B cell (primary cell): ENCODE data around the gene TM7SF3. TPM values are rescaled to one million over a fixed set of nuclear protein-coding genes. Genes with fewer than 3 reads are reported as not detected.

ENCODE experiments used
- ATAC-seq: fragments of 200-7000 bp; cut with Tn5 transposase; one replicate; pipeline ENCODE4 v1.10.0; 2021; ENCODE audit warnings: low read depth, mild to moderate bottlenecking, moderate number of reproducible peaks, moderate library complexity
- CTCF ChIA-PET: fragments of 350-600 bp; sonication (Branson Sonifier 250); formaldehyde crosslinking; loops from one replicate; lab custom pipeline; 2021; ENCODE audit warnings: antibody characterized with exemption, inconsistent platforms; lab: Charles Lee
- POLR2A ChIA-PET: fragments of 350-600 bp; sonication (Branson Sonifier 250); formaldehyde crosslinking; loops from one replicate; lab custom pipeline; 2021; ENCODE audit warnings: antibody characterized with exemption; lab: Charles Lee
- DNase-seq: peaks from one replicate; pipeline ENCODE4 v3.0.0; 2013
- H2AFZ ChIP-seq: 2 replicates; pipeline ENCODE4 v1.6.1; 2012; ENCODE audit warnings: mild to moderate bottlenecking, low read depth, low read length; ENCODE audit not compliant: insufficient read depth, poor library complexity, severe bottlenecking
- H3K27ac ChIP-seq, 2 donors: 1 replicate in 1 of 2; 2 replicates in 1 of 2; pipeline ENCODE4 v1.5.1; 2012 to 2013; ENCODE audit warnings: low read length in 2 of 2, mild to moderate bottlenecking in 2 of 2, moderate library complexity in 1 of 2
- H3K27me3 ChIP-seq, 4 experiments: fragments of 200-600 bp in 1 of 4; sonication (generic) in 1 of 4; replicated peaks in 1 of 4; 1 replicate in 2 of 4; 2 replicates in 2 of 4; pipeline versions ENCODE4 v1.6.1 to v1.7.0; 2013 to 2016; ENCODE audit warnings: low read length in 3 of 4, mild to moderate bottlenecking in 2 of 4, mixed read lengths in 1 of 4, moderate library complexity in 1 of 4; ENCODE audit not compliant: insufficient read depth in 4 of 4, control insufficient read depth in 3 of 4; ENCODE audit errors: control extremely low read depth in 1 of 4
- H3K36me3 ChIP-seq, 2 experiments: replicated peaks in 1 of 2; 1 replicate in 1 of 2; 2 replicates in 1 of 2; pipeline versions ENCODE4 v1.6.1 to v1.7.1; 2013; ENCODE audit warnings: low read length in 1 of 2; ENCODE audit not compliant: insufficient read depth in 2 of 2, control insufficient read depth in 1 of 2; ENCODE audit errors: control extremely low read depth in 1 of 2, extremely low read depth in 1 of 2
- H3K4me1 ChIP-seq, 2 donors: fragments of 200-600 bp in 1 of 2; sonication (generic) in 1 of 2; 1 replicate in 1 of 2; 2 replicates in 1 of 2; pipeline versions ENCODE4 v1.5.1 to v1.6.1; 2013 to 2017; ENCODE audit warnings: low read length in 2 of 2; ENCODE audit not compliant: control insufficient read depth in 2 of 2, insufficient read depth in 2 of 2
- H3K4me2 ChIP-seq: replicated peaks from 2 replicates; pipeline ENCODE3; 2012; ENCODE audit warnings: mild to moderate bottlenecking, low read depth, low read length; ENCODE audit not compliant: poor library complexity, severe bottlenecking
- H3K4me3 ChIP-seq, 5 experiments: fragments of 200-600 bp in 1 of 5; sonication (generic) in 1 of 5; 1 replicate in 3 of 5; 2 replicates in 2 of 5; pipeline versions ENCODE4 v1.5.1 to v1.7.0; 2011 to 2016; ENCODE audit warnings: low read length in 4 of 5, mild to moderate bottlenecking in 4 of 5, low read depth in 2 of 5, control low read depth in 1 of 5, moderate library complexity in 1 of 5; ENCODE audit not compliant: insufficient read depth in 1 of 5; ENCODE audit errors: control extremely low read depth in 1 of 5, extremely low read depth in 1 of 5
- H3K79me2 ChIP-seq: fragments of 200-600 bp; sonication (generic); one replicate; pipeline ENCODE4 v1.6.0; 2016; ENCODE audit warnings: low read length; ENCODE audit not compliant: control insufficient read depth, insufficient read depth
- H3K9ac ChIP-seq: fragments of 200-600 bp; sonication (generic); 2 replicates; pipeline ENCODE4 v1.6.1; 2017; ENCODE audit warnings: mild to moderate bottlenecking, low read length, moderate library complexity
- H3K9me3 ChIP-seq, 3 donors: one replicate each; pipeline versions ENCODE4 v1.6.1 to v1.7.1; 2013; ENCODE audit warnings: low read length in 2 of 3; ENCODE audit not compliant: control insufficient read depth in 2 of 3, insufficient read depth in 1 of 3; ENCODE audit errors: control extremely low read depth in 1 of 3
- H4K20me1 ChIP-seq: 2 replicates; pipeline ENCODE4 v1.6.0; 2012; ENCODE audit warnings: mild to moderate bottlenecking, low read length; ENCODE audit not compliant: insufficient read depth, control insufficient read depth, poor library complexity, severe bottlenecking
- H3K27ac Mint-ChIP-seq: one replicate; pipeline ENCODE4 v1.8.0; 2021; ENCODE audit warnings: mixed read lengths
- H3K27me3 Mint-ChIP-seq: one replicate; pipeline ENCODE4 v1.8.0; 2021; ENCODE audit warnings: mixed read lengths
- H3K4me1 Mint-ChIP-seq: one replicate; pipeline ENCODE4 v1.8.0; 2021; ENCODE audit warnings: mixed read lengths
- H3K4me3 Mint-ChIP-seq: one replicate; pipeline ENCODE4 v1.8.0; 2021; ENCODE audit warnings: mixed read lengths
- H3K9me3 Mint-ChIP-seq: one replicate; pipeline ENCODE4 v1.8.0; 2022; ENCODE audit warnings: mixed read lengths; ENCODE audit not compliant: insufficient read depth
- CTCF ChIP-seq: fragments of 200-600 bp; IDR thresholded peaks from one replicate; pipeline ENCODE4 v1.8.0; 2022; ENCODE audit warnings: antibody characterized with exemption, mild to moderate bottlenecking
- EZH2 ChIP-seq: IDR thresholded peaks from 2 replicates; pipeline ENCODE4 v1.6.1; 2012; ENCODE audit warnings: borderline replicate concordance, low read depth, mild to moderate bottlenecking, moderate library complexity, low read length; ENCODE audit not compliant: insufficient read depth, poor library complexity, severe bottlenecking
- WGBS: methylation state at CpG from one replicate; pipeline ENCODE4 v1.1.5; 2013; ENCODE audit warnings: missing lambda C conversion rate; ENCODE audit not compliant: insufficient coverage; 5-methylcytosine and 5-hydroxymethylcytosine counted together
- intact Hi-C: fragments of 100-400 bp; cut with micrococcal nuclease; formaldehyde crosslinking; loops from one replicate; pipeline ENCODE4 v1.10.0; 2022
- polyA plus RNA-seq: library from polyadenylated mRNA; depleted of rRNA; stranded (reverse); fragments of >200 nt; gene quantifications from 2 replicates; pipeline ENCODE4 v1.2.3, GENCODE V29; 2012
- total RNA-seq, 2 donors: library from RNA; stranded (reverse); fragments of 120-200 nt in 1 of 2; gene quantifications; 1 replicate in 1 of 2; 2 replicates in 1 of 2; pipeline versions ENCODE4 v1.2.3 to v1.2.4, GENCODE V29; 2013 to 2022

The TM7SF3 gene
- total and polyA plus RNA-seq, 2 donors (not counting 1 experiment from before 2014, with no cell fraction given), result 24.5 to 33.5 TPM

- TF ChIP-seq EZH2, result no peak
- TF ChIP-seq CTCF, result no peak
- Histone ChIP-seq H3K4me3 (no peak overlapping the region), H3K27me3 (no peaks in the 10 kb centered on the region), H3K79me2 (no peaks in the 10 kb centered on the region), H2AFZ (no peak overlapping the region), H3K36me3 (peaks cover 12 to 29% of the 10 kb centered on the region in 2 experiments), H3K9me3 (no peaks in the 10 kb centered on the region), H3K27ac (no peak overlapping the region), H4K20me1 (no peaks in the 10 kb centered on the region), H3K9ac (no peak overlapping the region), H3K4me2 (no peak overlapping the region), H3K4me1 (no peaks in the 10 kb centered on the region)
- ChIA-PET CTCF (no interaction called here), POLR2A (no interaction called here)
- no peaks in the 10 kb centered on the region for H3K27me3 Mint-ChIP-seq
- no peak for DNase-seq
- H3K4me1 Mint-ChIP-seq, result no peaks in the 10 kb centered on the region
- H3K27ac Mint-ChIP-seq, result no peak overlapping the region
- intact Hi-C loops, result no loop called here
- no peak overlapping the region for H3K4me3 Mint-ChIP-seq
- no peak for ATAC-seq
- no peaks in the 10 kb centered on the region for H3K9me3 Mint-ChIP-seq
- no CpG with 5 or more reads among the region's 4 CpGs for WGBS
Observed at GRCh38 chr12:26988703-26989102, 25.5 kb downstream of the TM7SF3 start.

- WGBS, result 98% methylated on average over 5 of the region's 10 CpGs
- no peaks in the 10 kb centered on the region for H3K4me1 ChIP-seq
- no peak overlapping the region for H3K27ac ChIP-seq
Observed at GRCh38 chr12:26987634-26988424, 26.4 kb downstream of the TM7SF3 start.

More at GRCh38 chr12:26987634-26988424, 26.4 kb downstream of the TM7SF3 start:
- H3K9me3 Mint-ChIP-seq, result no peaks in the 10 kb centered on the region
- intact Hi-C loops, result no loop called here
- no peak overlapping the region for H3K4me3 Mint-ChIP-seq
- no peaks in the 10 kb centered on the region for H3K27me3 ChIP-seq
- ChIA-PET CTCF (interaction anchor here (0.5 kb wide), 1 partner anchor 10 kb away, joined by 4 read pairs; no protein-coding TSS in a partner anchor), POLR2A (no interaction called here)
- no peaks in the 10 kb centered on the region for H4K20me1 ChIP-seq
- no peak for DNase-seq
- H3K36me3 ChIP-seq, result peaks cover 12 to 24% of the 10 kb centered on the region in 2 experiments
- no peaks in the 10 kb centered on the region for H3K4me1 Mint-ChIP-seq
- no peak overlapping the region for H3K9ac ChIP-seq
- no peak overlapping the region for H3K4me3 ChIP-seq
- ATAC-seq, result no peak
- H3K27me3 Mint-ChIP-seq, result no peaks in the 10 kb centered on the region
- H3K9me3 ChIP-seq, result no peaks in the 10 kb centered on the region
- H3K4me2 ChIP-seq, result no peak overlapping the region
- no peak overlapping the region for H3K27ac Mint-ChIP-seq
- no peak overlapping the region for H2AFZ ChIP-seq
- no peak for TF ChIP-seq CTCF
- no peak for TF ChIP-seq EZH2
- no peaks in the 10 kb centered on the region for H3K79me2 ChIP-seq
